Mammary epithelial cell (primary cell): Measurements from ENCODE around the gene ADAM10.

Experiments used
- CTCF ChIP-seq, 2 donors: IDR thresholded peaks in 1 of 2; conservative IDR thresholded peaks in 1 of 2; 2 replicates each; pipeline ENCODE4 v1.5.1; 2011 to 2012; ENCODE audit warnings: inconsistent platforms in 2 of 2, low read length in 2 of 2, mild to moderate bottlenecking in 2 of 2, control low read depth in 1 of 2, low read depth in 1 of 2; ENCODE audit not compliant: insufficient read depth in 1 of 2; ENCODE audit errors: extremely low read depth in 1 of 2
- EZH2 ChIP-seq: IDR thresholded peaks from 2 replicates; pipeline ENCODE4 v1.6.1; 2012; ENCODE audit warnings: low read length, inconsistent platforms, borderline replicate concordance

DNA sequence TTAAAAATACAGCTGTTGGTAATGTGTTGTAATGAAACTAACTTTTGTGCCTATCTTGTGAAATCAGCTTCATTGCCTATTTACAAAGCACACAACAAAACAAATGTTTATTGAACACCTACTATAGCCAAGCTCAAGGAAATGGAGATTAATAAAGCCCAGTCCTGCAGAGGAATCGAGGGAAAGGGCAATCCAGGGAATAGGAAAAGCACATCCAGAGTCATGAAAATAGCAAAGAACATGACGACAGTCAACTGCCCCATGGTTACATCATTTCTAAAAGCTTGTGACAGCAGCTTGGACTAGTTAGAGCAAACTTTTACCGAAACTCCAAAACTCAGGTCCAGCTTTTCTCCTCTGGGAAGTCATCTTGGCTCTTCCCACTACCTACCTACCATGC lies 160.5 kb downstream of the ADAM10 start:
- TF ChIP-seq EZH2 (no peak), CTCF (conservative IDR thresholded peaks at IDR 0.05 in 1 of 2, IDR thresholded peaks at IDR 0.05 in 1 of 2; ENCODE audit: extremely low read depth in 1 of 2, insufficient read depth in 1 of 2, low read depth in 1 of 2, low read length in 2 of 2) (no peak)
